Colonic mucosa (tissue), 4 donors: ENCODE data around the gene CDKAL1. TPM values are rescaled to one million over a fixed set of nuclear protein-coding genes. Genes with fewer than 3 reads are reported as not detected.

Source experiments
- DNase-seq: peaks from one replicate; pipeline ENCODE4 v3.0.0-alpha.2; 2020
- H3K27ac ChIP-seq: fragments of 200-600 bp; one replicate; pipeline ENCODE4 v1.8.0; 2021
- H3K27me3 ChIP-seq: fragments of 200-600 bp; one replicate; pipeline ENCODE4 v1.8.0; 2021
- H3K36me3 ChIP-seq: fragments of 200-600 bp; one replicate; pipeline ENCODE4 v1.8.0; 2021
- H3K4me1 ChIP-seq: fragments of 200-600 bp; one replicate; pipeline ENCODE4 v1.8.0; 2021; ENCODE audit warnings: mild to moderate bottlenecking
- H3K4me3 ChIP-seq: fragments of 200-600 bp; one replicate; pipeline ENCODE4 v1.8.0; 2021
- H3K9ac ChIP-seq, 2 donors: one replicate each; pipeline ENCODE4 v1.7.0; 2013; ENCODE audit warnings: control low read depth in 2 of 2, low read depth in 2 of 2, low read length in 2 of 2
- H3K9me3 ChIP-seq: fragments of 200-600 bp; one replicate; pipeline ENCODE4 v1.8.0; 2021
- CTCF ChIP-seq: fragments of 200-600 bp; IDR thresholded peaks from one replicate; pipeline ENCODE4 v1.8.0; 2022; ENCODE audit warnings: antibody characterized with exemption, mild to moderate bottlenecking
- intact Hi-C: fragments of 100-400 bp; cut with DNase I; formaldehyde crosslinking; loops from one replicate; pipeline ENCODE4 v1.14.1; 2022
- total RNA-seq, 2 donors: library from RNA; stranded (reverse); fragmentation: NEBNext Ultra II Directional in 1 of 2; extraction: Animal tissue kit (Norgen Biotek cat#: 25700) in 1 of 2; gene quantifications; one replicate each; pipeline ENCODE4 v1.2.1, GENCODE V29; 2021
- donor health status: healthy.
- donor health status: DM: no; HTN: no; CAD: no.
- donor health status: DM: no; HTN: no; CAD: no.

Gene CDKAL1
- total RNA-seq, 2 donors from 2014 or later = 13.8 to 14.2 TPM

- H3K4me3 ChIP-seq = no peak overlapping the region
- no peak overlapping the region for H3K9ac ChIP-seq
- TF ChIP-seq CTCF = no peak
- no peaks in the 10 kb centered on the region for H3K27me3 ChIP-seq
- intact Hi-C loops = no loop called here
- DNase-seq = no peak
- no peaks in the 10 kb centered on the region for H3K4me1 ChIP-seq
- H3K36me3 ChIP-seq = no peaks in the 10 kb centered on the region
- no peak overlapping the region for H3K27ac ChIP-seq
- H3K9me3 ChIP-seq = no peaks in the 10 kb centered on the region
These were observed 153.2 kb downstream of the CDKAL1 start for GRCh38 chr6:20687494-20687893.

- Histone ChIP-seq H3K27me3 (no peaks in the 10 kb centered on the region), H3K27ac (no peak overlapping the region), H3K4me3 (no peak overlapping the region), H3K9me3 (no peaks in the 10 kb centered on the region), H3K9ac (no peak overlapping the region), H3K4me1 (no peaks in the 10 kb centered on the region), H3K36me3 (no peaks in the 10 kb centered on the region)
- TF ChIP-seq CTCF = no peak
- intact Hi-C loops = no loop called here
- no peak for DNase-seq
These were observed 154.6 kb downstream of the CDKAL1 start for GRCh38 chr6:20688710-20689500.

GRCh38 chr6:20691185-20691584, 156.9 kb downstream of the CDKAL1 start:
- no peak for TF ChIP-seq CTCF
- H3K9ac ChIP-seq = no peak overlapping the region
- H3K4me3 ChIP-seq = no peak overlapping the region
- H3K9me3 ChIP-seq = no peaks in the 10 kb centered on the region
- no peaks in the 10 kb centered on the region for H3K4me1 ChIP-seq
- H3K27me3 ChIP-seq = no peaks in the 10 kb centered on the region
- intact Hi-C loops = no loop called here
- H3K36me3 ChIP-seq = no peaks in the 10 kb centered on the region
- no peak for DNase-seq
- no peak overlapping the region for H3K27ac ChIP-seq

GRCh38 chr6:20692023-20692422, 157.8 kb downstream of the CDKAL1 start:
- H3K27ac ChIP-seq = no peak overlapping the region
- no peaks in the 10 kb centered on the region for H3K9me3 ChIP-seq
- DNase-seq = no peak
- no peaks in the 10 kb centered on the region for H3K36me3 ChIP-seq
- no peak overlapping the region for H3K4me3 ChIP-seq
- H3K9ac ChIP-seq = no peak overlapping the region
- H3K27me3 ChIP-seq = no peaks in the 10 kb centered on the region
- intact Hi-C loops = no loop called here
- no peak for TF ChIP-seq CTCF
- no peaks in the 10 kb centered on the region for H3K4me1 ChIP-seq

GRCh38 chr6:20693466-20694063, 159.3 kb downstream of the CDKAL1 start:
- no peaks in the 10 kb centered on the region for H3K9me3 ChIP-seq
- intact Hi-C loops = no loop called here
- H3K9ac ChIP-seq = no peak overlapping the region
- H3K27ac ChIP-seq = no peak overlapping the region
- DNase-seq = no peak
- H3K4me1 ChIP-seq = no peaks in the 10 kb centered on the region
- no peaks in the 10 kb centered on the region for H3K27me3 ChIP-seq
- H3K4me3 ChIP-seq = no peak overlapping the region
- TF ChIP-seq CTCF = no peak
- H3K36me3 ChIP-seq = no peaks in the 10 kb centered on the region
